NCI-H1092 (cell line): ENCODE data around the gene TMEM201.

Experiments
- DNase-seq: peaks from one replicate; lab custom pipeline; 2025; lab: John Stamatoyannopoulos, UW

Gene TMEM201

GRCh38 chr1:9600861-9601834, 12.4 kb downstream of the TMEM201 start:
- DNase-seq = no peak

- no peak for DNase-seq
These were observed 13.5 kb downstream of the TMEM201 start for GRCh38 chr1:9601942-9602793.

- no peak for DNase-seq
These were observed 14.1 kb downstream of the TMEM201 start for GRCh38 chr1:9602794-9603167.

GRCh38 chr1:9603307-9603706, 14.6 kb downstream of the TMEM201 start:
- DNase-seq = no peak

- no peak for DNase-seq
These were observed 15.3 kb downstream of the TMEM201 start for GRCh38 chr1:9603766-9604753.

GRCh38 chr1:9604836-9605235, 16.1 kb downstream of the TMEM201 start:
- no peak for DNase-seq

GRCh38 chr1:9605946-9606455, 17.3 kb downstream of the TMEM201 start:
- DNase-seq = no peak

- no peak for DNase-seq
These were observed 17.7 kb downstream of the TMEM201 start for GRCh38 chr1:9606458-9606857.

GRCh38 chr1:9606948-9607347, 18.2 kb downstream of the TMEM201 start:
- no peak for DNase-seq

GRCh38 chr1:9607352-9607751, 18.6 kb downstream of the TMEM201 start:
- no peak for DNase-seq

GRCh38 chr1:9609998-9610397, 21.3 kb downstream of the TMEM201 start:
- no peak for DNase-seq

- DNase-seq = no peak
These were observed 21.8 kb downstream of the TMEM201 start for GRCh38 chr1:9610548-9610947.

GRCh38 chr1:9611716-9612115, 23.0 kb downstream of the TMEM201 start:
- DNase-seq = no peak

- no peak for DNase-seq
These were observed 23.6 kb downstream of the TMEM201 start for GRCh38 chr1:9612162-9612845.

- DNase-seq = no peak
These were observed 24.3 kb downstream of the TMEM201 start for GRCh38 chr1:9612871-9613624.

GRCh38 chr1:9613625-9614299, 25.1 kb downstream of the TMEM201 start:
- DNase-seq = no peak

- DNase-seq = no peak
These were observed 26.8 kb downstream of the TMEM201 start for GRCh38 chr1:9615316-9616063.

- no peak for DNase-seq
These were observed 30.4 kb downstream of the TMEM201 start for GRCh38 chr1:9618909-9619679.
